ENCODE data around the gene NRCAM.
"Not testable (repeated sequence)": the region's sequence is repeated elsewhere in the genome, so short reads cannot be mapped to it uniquely, and the experiment has no call there.

NRCAM gene

DNA sequence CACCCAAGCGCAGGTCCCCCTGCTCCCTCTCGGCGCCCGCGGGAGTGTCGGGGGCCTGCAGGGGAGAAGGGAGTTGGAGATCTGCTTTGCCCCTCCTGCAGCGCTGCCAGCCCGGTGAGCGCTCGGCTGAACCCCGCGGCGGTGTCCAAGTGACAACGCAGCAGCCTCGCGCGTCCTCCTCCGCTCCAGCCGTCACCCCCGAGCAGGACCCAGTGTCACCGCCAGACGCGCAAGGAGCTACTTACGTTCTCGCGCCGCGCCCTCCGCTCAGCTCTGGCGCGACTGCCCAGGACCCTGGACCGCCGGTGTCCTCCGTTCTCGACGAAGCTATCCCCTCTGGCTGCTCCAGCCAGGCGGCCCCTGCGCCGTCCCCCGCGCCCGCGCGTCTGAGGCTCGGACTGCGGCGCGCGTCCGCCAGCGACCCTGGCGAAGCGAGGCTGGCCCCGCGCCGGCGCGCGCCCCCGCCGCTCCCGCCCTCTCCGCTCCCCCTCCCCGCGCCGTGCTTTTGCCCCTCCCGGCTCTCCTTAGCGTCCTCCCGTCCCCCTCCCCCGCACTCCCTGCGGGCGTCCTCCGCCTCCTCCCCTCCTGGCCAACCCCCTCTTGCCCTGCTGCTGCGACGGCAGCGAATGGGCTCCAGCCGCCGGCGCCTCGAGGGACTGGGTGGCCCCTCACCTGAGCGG is at the start of gene NRCAM:
Gene NRCAM, minus strand, starts transcription at position 439 of the 680 bp plus-strand sequence. CDS start 216,372 bp downstream, outside the sequence.
- DNase-seq (ENCODE audit: low read depth in 3 of 3): peak in 1 of 3 experiments; percentile 42

DNA sequence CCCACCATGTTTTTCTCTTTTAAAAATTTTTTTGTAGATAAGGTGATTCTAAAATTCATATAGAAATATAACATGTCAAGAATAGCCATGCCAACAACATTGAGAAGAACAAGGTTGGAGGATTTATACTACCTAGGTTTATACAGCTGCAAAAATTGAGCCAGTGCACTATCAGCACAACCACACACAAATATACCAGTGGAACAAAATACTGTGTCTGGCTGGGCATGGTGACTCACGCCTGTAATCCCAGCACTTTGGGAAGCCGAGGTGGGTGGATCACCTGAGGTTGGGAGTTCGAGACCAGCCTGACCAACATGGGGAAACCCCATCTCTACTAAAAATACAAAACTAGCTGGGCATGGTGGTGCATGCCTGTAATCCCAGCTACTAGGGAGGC is 48.3 kb upstream of the NRCAM start:
- DNase-seq (ENCODE audit: low read depth in 3 of 3): peak in 1 of 3 experiments; percentile 7

DNA sequence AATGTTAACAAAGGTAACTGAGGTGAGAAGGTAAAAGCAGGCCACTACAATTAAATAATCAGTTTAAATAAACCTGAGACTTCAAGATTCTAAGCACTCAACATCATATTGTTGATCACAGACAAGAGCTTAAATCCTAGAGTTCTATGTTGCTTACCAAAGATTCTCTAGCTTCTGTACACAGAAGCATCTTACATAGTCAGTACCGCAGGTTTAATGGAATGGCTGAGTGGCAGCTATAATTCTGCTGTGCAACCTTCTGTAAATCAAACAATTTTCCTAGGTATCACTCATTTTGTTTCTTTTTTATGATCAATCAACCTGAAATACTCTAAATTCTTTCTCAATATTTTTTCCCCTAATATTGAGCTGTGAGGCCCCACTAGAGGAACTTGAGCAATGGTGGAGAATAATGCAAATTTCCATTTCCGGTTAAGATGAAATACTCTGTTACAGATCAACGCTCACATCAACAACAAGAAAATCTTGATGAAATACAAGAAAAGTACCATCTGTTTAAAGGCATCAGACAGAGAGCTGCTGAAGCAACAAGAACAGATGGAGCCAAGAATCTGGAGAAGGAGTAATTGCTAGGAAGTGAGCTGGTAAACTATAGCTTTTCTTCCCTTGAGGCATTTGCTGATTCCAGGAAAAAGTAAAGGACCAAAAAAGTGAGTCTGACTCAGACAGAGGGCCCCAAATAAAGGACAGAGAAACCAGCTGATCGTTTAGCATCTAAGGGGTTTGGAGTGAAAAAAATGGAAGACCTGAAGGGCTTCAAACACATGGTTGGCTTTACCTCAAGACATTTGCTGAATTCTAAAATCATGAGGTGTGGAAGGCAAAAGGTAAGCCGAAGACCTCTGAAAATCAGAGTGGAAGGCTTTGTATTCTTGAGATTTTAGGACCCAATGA is 47.1 kb upstream of the NRCAM start:
- no peak for DNase-seq (ENCODE audit: low read depth in 3 of 3)

DNA sequence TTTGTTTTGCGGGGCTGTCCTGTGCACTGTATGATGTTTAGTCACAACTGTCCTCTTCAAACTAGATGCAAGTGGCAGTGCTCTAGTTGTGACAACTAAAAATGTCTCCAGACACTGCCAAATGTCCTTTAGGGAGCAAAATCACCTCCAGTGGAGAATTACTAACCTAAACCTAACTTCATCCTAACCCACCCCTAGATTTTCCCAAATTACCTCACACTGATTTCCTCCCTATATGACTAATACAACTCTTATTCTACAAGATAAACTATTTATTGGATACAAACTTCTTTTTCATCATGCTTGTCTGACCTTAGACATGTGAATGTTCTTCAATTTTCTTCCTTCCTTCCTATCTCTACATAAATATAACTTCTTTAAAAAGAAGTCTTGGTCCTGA is 43.3 kb upstream of the NRCAM start:
- DNase-seq (ENCODE audit: low read depth in 3 of 3): no peak

DNA sequence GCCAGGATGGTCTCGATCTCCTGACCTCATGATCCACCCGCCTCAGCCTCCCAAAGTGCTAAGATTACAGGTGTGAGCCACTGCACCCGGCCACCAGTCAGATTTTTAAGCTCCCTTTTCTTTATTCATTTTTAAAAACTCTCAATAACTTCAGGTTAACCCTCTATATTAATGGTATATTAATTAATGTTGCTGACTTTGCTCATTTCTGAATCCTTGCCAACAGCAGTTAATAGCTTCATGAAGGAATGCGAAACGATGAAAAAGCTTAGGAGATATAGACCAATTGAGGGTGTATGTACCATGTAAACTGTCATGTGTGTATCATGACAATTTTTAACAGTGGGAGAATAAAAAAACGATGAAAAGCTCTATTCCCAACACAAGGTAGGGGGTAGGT is 42.2 kb upstream of the NRCAM start:
- DNase-seq (ENCODE audit: low read depth in 3 of 3): no peak

DNA sequence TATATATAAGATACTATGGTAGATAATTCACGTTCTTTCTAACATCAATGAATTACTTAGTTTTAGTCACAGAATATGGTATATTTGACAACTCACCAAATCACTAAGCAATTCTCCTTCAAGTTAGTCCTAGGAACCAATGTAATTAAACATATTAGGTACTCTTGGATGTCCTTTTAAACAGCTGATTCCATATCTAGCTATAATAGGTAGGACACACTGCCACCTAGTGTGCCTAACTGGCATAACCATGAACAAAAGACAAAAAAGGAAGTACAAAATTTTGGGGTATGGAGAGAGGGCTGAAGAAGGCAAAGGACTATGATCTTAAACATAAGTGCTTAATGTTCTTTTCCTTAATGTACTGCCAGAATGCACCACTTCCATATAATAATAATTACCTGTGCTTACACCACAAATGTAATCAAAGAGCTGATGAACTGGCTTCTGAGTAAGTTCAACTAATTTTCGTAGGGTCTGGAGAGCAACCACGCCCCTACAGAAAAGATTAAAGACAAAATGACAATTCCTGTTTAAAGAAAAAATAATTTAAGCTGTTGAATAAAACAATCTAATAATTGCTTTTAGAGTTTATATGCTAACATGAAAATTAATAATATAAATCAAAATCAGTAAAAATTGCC is 41.0 kb upstream of the NRCAM start:
- peak; percentile 5 to 15 (median 7) for DNase-seq (ENCODE audit: low read depth in 3 of 3)

DNA sequence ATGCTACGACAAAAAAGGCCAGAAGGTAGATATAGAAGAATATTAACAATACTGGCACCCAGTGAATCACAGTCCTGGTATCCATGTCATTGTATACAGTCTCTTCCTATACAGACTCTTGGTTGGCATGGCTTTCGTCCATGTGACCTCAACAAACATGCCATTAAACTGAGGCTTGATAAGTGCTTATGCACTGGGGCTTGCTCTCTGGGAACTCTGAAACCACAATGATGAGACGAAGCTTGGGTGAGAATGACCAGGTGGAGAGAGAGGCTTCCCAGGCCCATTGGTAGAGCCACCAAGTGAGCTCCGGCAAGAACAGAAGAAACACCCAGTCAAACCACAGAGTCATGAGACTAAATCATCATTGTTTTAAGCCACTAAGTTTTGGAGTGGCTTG is 36.5 kb upstream of the NRCAM start:
- no peak for DNase-seq (ENCODE audit: low read depth in 3 of 3)

DNA sequence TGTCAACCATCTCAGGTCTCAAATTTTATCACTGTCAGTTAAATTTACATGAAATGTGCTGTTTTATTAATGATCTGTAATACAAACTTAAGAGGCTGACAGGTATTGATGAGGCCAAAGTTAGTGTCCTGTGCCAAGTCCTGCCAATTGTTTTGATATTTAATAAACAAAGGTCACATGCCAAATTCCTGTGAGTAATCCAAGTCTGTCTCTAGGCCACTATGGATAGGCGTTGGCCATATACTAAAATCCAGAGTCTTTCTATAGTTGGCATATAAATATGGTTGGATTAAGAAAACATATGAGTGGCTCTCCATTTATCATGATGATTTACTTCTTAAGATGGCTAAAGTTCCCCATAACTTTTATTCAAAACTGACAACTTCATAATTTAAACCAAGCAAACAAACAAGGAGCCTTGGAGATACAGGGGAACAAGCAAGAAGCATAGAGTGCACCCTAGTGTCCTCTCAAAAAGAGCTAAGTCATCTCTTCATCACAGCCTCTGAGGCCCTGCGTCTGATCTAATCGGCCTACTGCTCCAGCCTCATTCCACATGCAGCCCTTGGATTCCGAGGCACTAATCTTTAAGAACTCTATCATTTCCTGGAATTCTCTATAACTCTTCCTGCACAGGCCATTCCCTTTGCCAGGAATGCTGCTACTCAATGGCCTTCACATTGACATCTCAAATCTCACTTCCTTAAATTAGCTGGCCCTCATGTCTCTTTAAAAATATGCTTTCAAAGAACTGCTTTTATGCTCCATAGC is 32.7 kb upstream of the NRCAM start:
- DNase-seq (ENCODE audit: low read depth in 3 of 3): no peak

DNA sequence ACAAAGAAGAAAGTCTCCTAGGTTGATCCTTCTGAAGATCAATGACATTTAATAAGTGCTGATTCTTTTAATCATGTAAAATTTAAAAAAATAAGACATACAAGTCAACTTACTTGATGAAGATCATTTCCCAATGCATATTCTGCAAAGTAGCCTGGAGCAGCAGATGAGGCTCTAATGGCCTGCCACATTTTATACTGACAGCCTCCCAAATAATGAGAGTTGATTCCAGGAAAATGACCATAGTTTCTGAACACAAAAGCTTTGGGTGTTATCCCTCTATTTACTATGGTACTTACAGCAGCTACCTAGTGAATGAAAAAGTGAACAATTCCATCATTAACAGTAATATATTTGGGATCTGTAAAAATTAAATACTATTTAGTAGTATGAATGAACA is 31.4 kb upstream of the NRCAM start:
- no peak for DNase-seq (ENCODE audit: low read depth in 3 of 3)

DNA sequence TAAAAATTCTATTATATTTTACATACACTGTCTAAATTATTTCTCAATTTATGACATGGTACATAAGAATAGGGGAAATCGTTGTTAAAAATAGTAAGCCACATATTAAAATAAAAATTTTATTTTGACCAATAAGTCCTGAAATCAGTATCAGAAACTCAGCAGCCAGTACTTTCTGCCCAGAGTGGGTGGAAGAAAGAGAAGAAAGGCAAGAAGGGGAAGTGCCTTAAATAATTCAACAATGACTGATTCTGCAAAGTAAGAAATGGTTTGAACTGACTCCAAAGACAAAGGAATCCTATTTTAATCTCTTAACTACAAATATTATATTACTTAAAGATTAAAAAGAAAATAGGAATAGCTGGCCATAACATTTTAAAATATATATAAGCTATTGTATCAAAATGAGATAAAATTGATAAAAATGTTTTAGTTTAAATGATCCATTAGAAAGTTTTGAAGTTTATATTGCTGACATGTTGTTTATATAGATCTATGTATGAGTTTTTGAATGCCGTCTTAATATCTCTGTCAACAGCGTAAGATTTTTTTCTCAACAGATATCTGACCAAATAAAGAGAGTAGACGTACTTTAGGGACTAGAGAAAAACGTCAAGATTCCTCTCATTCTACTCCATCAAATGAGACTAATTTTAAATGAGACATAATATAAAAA is 30.2 kb upstream of the NRCAM start:
- DNase-seq (ENCODE audit: low read depth in 3 of 3): no peak

DNA sequence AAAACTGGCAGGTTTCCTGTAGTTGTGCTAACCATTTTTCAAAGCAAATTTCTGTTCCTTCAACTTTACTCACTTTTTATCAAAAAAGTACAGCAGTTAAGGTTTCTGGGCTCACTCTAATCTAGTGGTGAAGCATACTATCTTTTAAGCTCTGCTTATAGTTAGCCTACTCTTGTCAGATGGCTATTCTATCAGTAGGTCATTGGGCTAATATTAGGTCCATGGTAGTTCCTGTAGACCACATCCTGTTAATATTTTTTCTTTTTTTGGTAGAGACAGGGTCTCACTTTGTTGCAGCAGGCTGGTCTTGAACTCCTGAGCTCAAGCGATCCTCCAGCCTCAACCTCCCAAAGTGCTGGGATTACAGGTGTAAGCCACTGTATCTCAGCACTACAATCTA is 27.9 kb upstream of the NRCAM start:
- DNase-seq (ENCODE audit: low read depth in 3 of 3): no peak

DNA sequence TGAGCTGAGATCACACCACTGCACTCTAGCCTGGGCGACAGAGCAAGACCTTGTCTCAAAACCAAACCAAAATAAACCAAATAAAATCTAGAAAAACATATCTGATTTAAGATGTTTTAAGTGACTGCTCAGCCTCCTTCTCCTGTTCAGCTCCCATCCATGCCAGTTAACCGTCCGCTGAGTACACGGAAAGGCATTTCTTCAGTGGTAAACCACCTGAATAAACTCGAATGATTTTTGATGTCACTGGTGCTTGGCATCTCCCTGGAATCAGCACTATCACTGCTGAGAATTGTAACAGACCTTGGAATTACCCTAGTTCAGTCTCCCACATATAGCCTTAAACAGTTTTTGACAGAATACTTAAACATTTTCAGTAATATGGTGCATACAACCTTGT is 24.1 kb upstream of the NRCAM start:
- DNase-seq (ENCODE audit: low read depth in 3 of 3): no peak

DNA sequence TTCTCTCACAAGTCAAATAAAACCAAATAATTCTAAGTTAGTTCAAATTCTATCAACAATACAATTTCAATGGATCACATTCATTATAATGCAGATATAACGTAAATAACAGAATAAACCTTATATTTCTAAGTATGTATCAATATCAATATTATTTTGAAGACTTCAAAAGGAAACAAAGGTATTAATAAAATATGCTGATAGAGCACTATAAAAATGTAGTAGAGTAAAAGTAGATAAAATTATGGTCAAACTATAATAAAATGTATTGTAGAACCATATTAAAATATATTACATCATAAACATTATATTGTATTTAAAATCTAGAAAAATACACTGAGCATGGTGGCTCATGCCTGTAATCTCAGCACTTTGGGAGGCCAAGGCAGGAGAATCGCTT is 23.5 kb upstream of the NRCAM start:
- DNase-seq (ENCODE audit: low read depth in 3 of 3): no peak

DNA sequence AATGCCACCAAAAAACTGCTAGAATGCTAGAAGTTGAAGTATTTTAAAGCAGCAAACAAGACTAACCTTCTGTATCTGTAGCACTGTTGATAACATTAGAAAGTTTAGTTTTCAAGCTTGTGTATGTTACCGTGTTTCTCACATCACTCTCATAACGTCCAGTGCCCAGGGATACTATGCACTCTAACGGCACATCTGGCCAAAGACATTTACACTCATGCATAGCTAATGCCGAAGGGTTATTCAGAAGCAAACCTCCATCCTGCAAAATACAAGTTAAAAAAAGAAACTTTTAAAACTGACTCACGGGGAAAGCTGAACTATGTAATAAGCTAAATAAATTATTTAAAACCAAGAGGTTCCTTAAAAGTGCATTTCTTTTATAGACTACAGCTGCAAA is 22.9 kb upstream of the NRCAM start:
- DNase-seq (ENCODE audit: low read depth in 3 of 3): no peak

DNA sequence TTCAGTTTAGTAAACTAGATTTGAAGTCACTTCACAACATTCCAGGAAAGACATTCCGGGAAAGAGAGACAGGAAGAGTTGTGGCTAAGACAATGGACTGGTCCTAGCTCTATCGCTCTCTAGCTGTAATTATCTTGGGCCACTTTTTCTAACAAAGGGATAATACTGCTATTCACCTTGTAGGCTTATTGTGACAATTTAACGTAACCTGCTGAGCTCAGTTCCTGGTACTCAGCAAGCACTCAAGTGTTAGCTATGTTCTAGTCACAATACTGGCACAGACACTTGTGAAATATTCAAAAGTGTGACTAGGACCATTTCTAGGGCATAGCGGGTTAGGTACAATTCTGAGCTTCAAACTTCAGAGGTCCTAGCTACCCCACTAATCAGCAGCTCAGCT is 12.0 kb upstream of the NRCAM start:
- no peak for DNase-seq (ENCODE audit: low read depth in 3 of 3)

DNA sequence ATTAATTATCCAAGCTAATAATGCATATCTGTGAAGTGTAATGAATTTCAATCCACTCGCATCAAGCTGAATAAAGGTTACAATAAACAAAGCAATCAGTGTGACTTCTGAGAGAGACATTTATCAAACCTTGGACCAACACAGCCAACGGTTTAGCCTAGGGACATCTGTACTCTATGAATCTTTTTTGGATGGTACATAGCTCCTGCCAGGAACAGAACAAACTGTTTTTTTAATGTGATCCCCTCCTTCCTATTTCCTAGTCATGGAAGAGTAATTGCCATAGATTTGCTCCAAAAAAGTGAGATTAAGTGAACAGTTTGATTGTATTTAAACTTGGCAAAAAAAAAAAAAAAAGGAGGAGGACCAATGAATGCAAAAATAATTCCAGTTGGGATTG is 11.2 kb upstream of the NRCAM start:
- no peak for DNase-seq (ENCODE audit: low read depth in 3 of 3)

DNA sequence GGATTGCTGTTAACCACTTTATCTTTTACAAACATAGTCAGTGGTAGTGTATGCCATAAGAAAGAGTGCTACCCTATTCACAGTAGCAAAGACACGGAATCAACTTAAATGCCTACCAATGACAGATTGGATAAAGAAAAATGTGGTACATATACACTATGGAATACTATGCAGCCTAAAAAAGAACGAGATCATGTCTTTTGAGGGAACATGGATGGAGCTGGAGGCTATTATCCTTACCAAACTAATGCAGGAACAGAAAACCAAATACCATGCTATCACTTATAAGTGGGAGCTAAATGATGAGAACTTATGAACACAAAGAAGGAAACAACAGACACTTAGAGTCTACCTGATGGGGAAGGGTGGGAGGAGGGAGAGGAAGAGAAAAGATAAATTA is 10.1 kb upstream of the NRCAM start:
- not testable (repeated sequence) for DNase-seq (ENCODE audit: low read depth in 3 of 3)

DNA sequence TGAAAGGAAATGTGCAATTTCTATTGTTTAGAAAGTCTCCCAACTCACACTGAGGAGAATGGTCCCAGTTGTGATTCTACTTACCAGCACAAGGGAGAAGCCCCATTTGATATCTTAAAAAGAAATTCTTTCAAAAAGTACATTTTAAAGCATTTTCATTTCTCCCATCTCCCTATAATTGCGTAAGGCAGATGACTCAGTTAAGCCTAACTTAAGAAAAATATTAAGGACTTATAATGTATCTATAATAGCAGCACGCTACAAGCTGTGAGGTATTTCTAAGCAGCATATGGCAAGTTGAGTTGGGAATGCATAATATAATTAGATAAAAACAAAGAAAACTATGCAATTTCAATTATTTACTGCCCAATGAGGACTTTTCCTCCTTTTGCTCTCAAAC is 8.5 kb upstream of the NRCAM start:
- DNase-seq (ENCODE audit: low read depth in 3 of 3): no peak

DNA sequence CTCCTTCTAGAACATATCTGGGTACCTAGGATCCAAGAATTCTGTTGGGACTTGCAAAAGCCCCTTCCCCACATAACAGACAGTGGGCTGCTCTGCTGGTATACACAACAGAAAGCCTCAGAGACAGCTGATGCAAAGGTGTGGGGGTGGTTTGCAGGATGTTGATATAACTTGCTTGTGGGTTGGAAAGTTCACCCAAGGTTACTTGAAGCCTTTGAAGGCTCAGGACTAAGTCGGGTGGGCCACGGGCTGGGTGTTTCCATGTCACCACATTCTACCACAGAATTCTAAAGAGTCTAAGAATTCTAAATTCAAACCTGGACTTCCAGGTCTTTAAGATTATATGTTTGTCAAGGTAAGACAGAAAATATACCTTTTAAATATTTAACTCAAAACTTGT is 7.4 kb upstream of the NRCAM start:
- DNase-seq (ENCODE audit: low read depth in 3 of 3): no peak

DNA sequence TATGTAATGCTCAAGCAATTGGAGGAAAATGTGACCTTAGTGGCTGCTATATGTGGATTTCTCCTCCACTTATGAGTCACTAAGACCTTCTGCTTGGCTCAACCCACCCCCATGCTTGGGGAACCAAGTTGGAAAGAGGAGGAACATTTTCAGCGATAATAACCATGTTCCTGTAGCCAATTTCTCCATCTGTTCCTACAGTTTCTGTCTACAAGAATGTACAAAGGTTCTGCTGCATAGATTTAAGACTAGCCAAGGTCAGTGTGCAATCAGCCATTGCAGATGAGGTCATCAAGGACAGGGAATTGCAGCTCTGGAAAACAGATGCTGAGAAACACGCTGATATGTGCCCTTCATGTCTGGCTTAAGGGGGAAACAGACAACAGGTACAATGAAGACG is 5.6 kb upstream of the NRCAM start:
- no peak for DNase-seq (ENCODE audit: low read depth in 3 of 3)

DNA sequence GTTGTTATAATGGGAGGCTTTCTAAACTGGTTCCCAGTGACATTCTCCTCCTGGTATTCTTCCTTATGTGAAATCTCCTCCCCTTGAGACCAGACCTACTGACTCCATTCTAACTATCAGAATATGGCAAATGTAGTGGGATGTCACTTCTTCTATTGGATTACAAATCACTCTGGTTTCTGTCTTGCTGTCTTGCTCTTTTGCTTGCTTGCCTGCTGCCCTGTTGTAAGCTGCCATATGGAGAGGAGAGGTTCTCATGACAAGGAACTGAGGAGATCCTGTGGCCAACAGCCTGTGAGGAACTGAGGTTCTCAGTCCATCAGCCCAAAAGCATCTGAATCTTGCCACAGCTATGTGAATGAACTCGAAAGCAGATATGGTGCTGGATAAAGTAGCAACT is 4.7 kb upstream of the NRCAM start:
- no peak for DNase-seq (ENCODE audit: low read depth in 3 of 3)

Measured in stimulated activated CD4-positive, alpha-beta T cell treated with anti-CD3 and anti-CD28 coated beads, TNF-alpha, amount 100 ng/mL, for 24 hours (primary cell).